Endothelial cell of umbilical vein (primary cell): ENCODE data around the gene COL28A1. TPM values are rescaled to one million over a fixed set of nuclear protein-coding genes. Genes with fewer than 3 reads are reported as not detected.

Source experiments
- BruUV-seq: library from RNA; stranded (reverse); fragments of 400-500 nt; replicated peaks from 2 replicates; lab custom pipeline; 2021; lab: Mats Ljungman, UMichigan
- CTCF ChIA-PET: fragments of 300-600, 350-600 bp; sonication (Branson Sonifier 250); formaldehyde crosslinking; loops from one replicate; lab custom pipeline; 2021; ENCODE audit warnings: antibody characterized with exemption, inconsistent platforms; lab: Charles Lee
- POLR2A ChIA-PET: fragments of 300-600, 350-600 bp; sonication (Branson Sonifier 250); formaldehyde crosslinking; loops from one replicate; lab custom pipeline; 2021; ENCODE audit warnings: antibody characterized with exemption, inconsistent platforms; lab: Charles Lee
- DNase-seq: peaks from one replicate; pipeline ENCODE4 v3.0.0-alpha.2; 2011; ENCODE audit warnings: low read depth, low spot score
- FAIRE-seq: peaks from 2 replicates; lab custom pipeline; 2011; peaks lifted over from hg19 to GRCh38; lab: Jason Lieb, UNC
- H2AFZ ChIP-seq: 2 replicates; pipeline ENCODE4 v1.6.0; 2012; ENCODE audit warnings: low read depth, low read length, control low read depth, inconsistent platforms
- H3K27ac ChIP-seq: 2 replicates; pipeline ENCODE4 v1.5.1; 2011; ENCODE audit warnings: low read depth, mild to moderate bottlenecking, control low read depth, low read length, moderate library complexity; ENCODE audit not compliant: insufficient read depth
- H3K27me3 ChIP-seq, 2 experiments: 2 replicates each; pipeline versions ENCODE4 v1.6.0 to v1.6.1; 2011; ENCODE audit warnings: low read length in 2 of 2, mixed read lengths in 1 of 2; ENCODE audit not compliant: control insufficient read depth in 2 of 2, insufficient read depth in 2 of 2
- H3K36me3 ChIP-seq, 2 experiments: 2 replicates in 1 of 2; 3 replicates in 1 of 2; pipeline ENCODE4 v1.5.1; 2011; ENCODE audit warnings: low read length in 2 of 2, mild to moderate bottlenecking in 1 of 2, moderate library complexity in 1 of 2; ENCODE audit not compliant: control insufficient read depth in 2 of 2, insufficient read depth in 2 of 2; ENCODE audit errors: extremely low read depth in 1 of 2
- H3K4me1 ChIP-seq: 3 replicates; pipeline ENCODE4 v1.5.1; 2011; ENCODE audit warnings: mild to moderate bottlenecking, low read length; ENCODE audit not compliant: control insufficient read depth, insufficient read depth; ENCODE audit errors: extremely low read depth
- H3K4me2 ChIP-seq: 2 replicates; pipeline ENCODE4 v1.6.1; 2011; ENCODE audit warnings: low read length, control low read depth, mixed read lengths; ENCODE audit not compliant: insufficient read depth
- H3K4me3 ChIP-seq, 3 experiments: fragments of 200-600 bp in 1 of 3; sonication (generic), shearing (Covaris generic) in 1 of 3; replicated peaks in 1 of 3; 2 replicates each; pipeline ENCODE4 v1.5.1; 2011 to 2016; ENCODE audit warnings: control low read depth in 3 of 3, low read length in 3 of 3, mild to moderate bottlenecking in 2 of 3, inconsistent platforms in 1 of 3, low read depth in 1 of 3, moderate library complexity in 1 of 3; ENCODE audit not compliant: insufficient read depth in 1 of 3
- H3K79me2 ChIP-seq: 2 replicates; pipeline ENCODE4 v1.6.0; 2012; ENCODE audit warnings: low read length, inconsistent platforms; ENCODE audit not compliant: control insufficient read depth, insufficient read depth
- H3K9ac ChIP-seq: replicated peaks from 2 replicates; pipeline ENCODE3; 2011; ENCODE audit warnings: low read length, control low read depth; ENCODE audit not compliant: insufficient read depth; ENCODE audit errors: extremely low read depth
- H3K9me1 ChIP-seq: replicated peaks from 3 replicates; pipeline ENCODE4 v1.6.0; 2011; ENCODE audit warnings: mild to moderate bottlenecking, low read length; ENCODE audit not compliant: control insufficient read depth, insufficient read depth; ENCODE audit errors: extremely low read depth
- H3K9me3 ChIP-seq: replicated peaks from 2 replicates; pipeline ENCODE4 v1.5.1; 2012; ENCODE audit warnings: low read length, inconsistent platforms; ENCODE audit not compliant: control insufficient read depth, insufficient read depth
- H4K20me1 ChIP-seq: replicated peaks from 2 replicates; pipeline ENCODE3; 2011; ENCODE audit warnings: mild to moderate bottlenecking, low read length; ENCODE audit not compliant: control insufficient read depth, insufficient read depth; ENCODE audit errors: extremely low read depth
- CTCF ChIP-seq, 2 donors: IDR thresholded peaks; 1 replicate in 1 of 2; 2 replicates in 1 of 2; pipeline ENCODE4 v1.5.1; 2011; ENCODE audit warnings: low read length in 2 of 2, mild to moderate bottlenecking in 2 of 2, moderate library complexity in 2 of 2, control low read depth in 1 of 2, inconsistent platforms in 1 of 2, low read depth in 1 of 2; ENCODE audit not compliant: insufficient read depth in 1 of 2; ENCODE audit errors: extremely low read depth in 1 of 2
- EZH2 ChIP-seq: IDR thresholded peaks from 2 replicates; pipeline ENCODE4 v1.6.1; 2012; ENCODE audit warnings: borderline replicate concordance, low read depth, mild to moderate bottlenecking, moderate library complexity, low read length, inconsistent platforms; ENCODE audit not compliant: severe bottlenecking
- FOS ChIP-seq: IDR thresholded peaks from 2 replicates; pipeline ENCODE4 v1.6.1; 2011; ENCODE audit warnings: mild to moderate bottlenecking, low read length, moderate library complexity, borderline replicate concordance; ENCODE audit not compliant: insufficient read depth
- GATA2 ChIP-seq: IDR thresholded peaks from 2 replicates; pipeline ENCODE4 v1.7.0; 2011; ENCODE audit warnings: low read depth, mild to moderate bottlenecking, moderate library complexity, mixed read lengths, low read length; ENCODE audit not compliant: insufficient read length, insufficient read depth
- MYC ChIP-seq: IDR thresholded peaks from one replicate; pipeline ENCODE4 v1.6.1; 2011; ENCODE audit warnings: mild to moderate bottlenecking, low read depth, low read length
- POLR2AphosphoS5 ChIP-seq: IDR thresholded peaks from 2 replicates; pipeline ENCODE4 v1.6.1; 2012; ENCODE audit warnings: low read depth, mild to moderate bottlenecking, control low read depth, low read length, moderate library complexity; ENCODE audit not compliant: insufficient read depth
- dilution Hi-C: fragments of 300-500 bp; cut with MboI; formaldehyde crosslinking; loops from one replicate; pipeline ENCODE4 v1.15.0; 2019; ENCODE audit warnings: low sequenced_read_pairs; ENCODE audit not compliant: extremely low pct_ligation_motif_present
- intact Hi-C: fragments of 100-400 bp; cut with micrococcal nuclease; formaldehyde crosslinking; loops from one replicate; pipeline ENCODE4 v1.10.0; 2022
- polyA plus RNA-seq, 4 experiments: library from polyadenylated mRNA; depleted of rRNA in 3 of 4; stranded (reverse) in 3 of 4; unstranded in 1 of 4; fragments of >200 nt; gene quantifications; 2 replicates each; pipeline versions ENCODE4 v1.2.1 to v1.2.3, GENCODE V29; 2011 to 2012; ENCODE audit warnings: missing spikeins in 1 of 4
- total RNA-seq: library from RNA; stranded (reverse); gene quantifications from 2 replicates; pipeline ENCODE4 v1.2.3, GENCODE V29; 2021

Gene COL28A1
- total and polyA plus RNA-seq, 2 donors (not counting 3 experiments of a cell fraction or from before 2014, with no cell fraction given) = not detected

- FAIRE-seq = no peak
- Histone ChIP-seq H3K4me2 (no peak overlapping the region), H4K20me1 (no peaks in the 10 kb centered on the region), H3K36me3 (no peaks in the 10 kb centered on the region), H2AFZ (no peak overlapping the region), H3K79me2 (no peaks in the 10 kb centered on the region), H3K9me3 (no peaks in the 10 kb centered on the region), H3K9ac (no peak overlapping the region), H3K4me3 (no peak overlapping the region), H3K27me3 (peaks cover 0 to 2% of the 10 kb centered on the region in 2 experiments), H3K27ac (no peak overlapping the region), H3K9me1 (no peaks in the 10 kb centered on the region), H3K4me1 (peaks cover 2% of the 10 kb centered on the region)
- dilution Hi-C loops = no loop called here
- DNase-seq = no peak
- BruUV-seq = no TSS peak
- intact Hi-C loops = loop anchor here (5.0 kb wide), 1 partner anchor 240 kb away; the partner anchor contains the start of gene C1GALT1
- POLR2A ChIA-PET = no interaction called here
- TF ChIP-seq FOS (no peak), GATA2 (no peak), CTCF (IDR thresholded peaks at IDR 0.05; ENCODE audit: extremely low read depth in 1 of 2, insufficient read depth in 1 of 2, low read depth in 1 of 2, low read length in 2 of 2) (no peak), POLR2AphosphoS5 (no peak), EZH2 (no peak), MYC (no peak)
- CTCF ChIA-PET = interaction anchor here (2.7 kb wide), 1 partner anchor 318 kb away, joined by 22 read pairs; no protein-coding TSS in a partner anchor
These were observed 113.8 kb downstream of the COL28A1 start for GRCh38 chr7:7421826-7422225.
